ENCODE data around the gene BRIP1. TPM values are rescaled to one million over a fixed set of nuclear protein-coding genes. Genes with fewer than 3 reads are reported as not detected.

The BRIP1 gene
- polyA plus RNA-seq, 1 of the 3 experiments (the other 2 are of a cell fraction) = 2.0 TPM

DNA sequence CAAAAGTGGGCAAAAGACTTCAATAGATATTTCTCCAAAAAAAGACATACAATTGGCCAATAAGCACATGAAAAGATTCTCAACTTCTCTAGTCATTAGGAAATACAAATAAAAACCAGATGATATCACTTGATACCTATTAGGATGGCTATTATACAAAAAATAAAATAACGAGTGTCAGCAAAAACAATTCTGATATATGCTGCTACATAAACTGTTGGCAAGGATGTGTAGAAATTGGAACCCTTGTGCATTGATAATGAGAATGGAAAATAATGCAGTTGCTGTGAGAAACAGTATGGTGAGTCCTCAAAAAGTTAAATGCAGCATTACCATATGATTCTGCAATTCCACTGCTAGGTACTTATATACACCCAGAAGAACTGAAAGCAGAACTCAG is 80.6 kb downstream of the BRIP1 start:
- no peak for DNase-seq
- H3K9me2 ChIP-seq = no peaks in the 10 kb centered on the region
- peaks cover 3 to 19% of the 10 kb centered on the region in 2 experiments for H3K36me3 ChIP-seq (replicated peaks in 1 of 2; ENCODE audit: control insufficient read depth in 1 of 2, insufficient read depth in 2 of 2, low read length in 1 of 2)
- H3F3A ChIP-seq (replicated peaks; ENCODE audit: insufficient read depth) = peaks cover 5% of the 10 kb centered on the region
- TF ChIP-seq EP300 (IDR thresholded peaks at IDR 0.05; ENCODE audit: borderline replicate concordance in 1 of 2, low read depth in 1 of 2, low read length in 1 of 2) (no peak), GABPA (IDR thresholded peaks at IDR 0.05; ENCODE audit: low read depth) (no peak), FOXJ3 (CRISPR knock-in tag; IDR thresholded peaks at IDR 0.05) (no peak), NFIC (IDR thresholded peaks at IDR 0.05; ENCODE audit: borderline replicate concordance) (no peak), JUND (IDR thresholded peaks at IDR 0.05) (no peak), RFX5 (IDR thresholded peaks at IDR 0.05; ENCODE audit: low read length) (no peak), EZH2phosphoT487 (IDR thresholded peaks at IDR 0.05; ENCODE audit: borderline replicate concordance, low read depth) (no peak), RCOR1 (IDR thresholded peaks at IDR 0.05; ENCODE audit: low read length) (no peak), SIN3A (IDR thresholded peaks at IDR 0.05; ENCODE audit: borderline replicate concordance, low read depth, low read length) (no peak), SMC3 (IDR thresholded peaks at IDR 0.05; ENCODE audit: low read depth, low read length) (no peak), TAF1 (IDR thresholded peaks at IDR 0.05; ENCODE audit: borderline replicate concordance, low read depth, low read length) (no peak), POLR2AphosphoS5 (IDR thresholded peaks at IDR 0.05; ENCODE audit: low read depth, low read length) (no peak), YY1 (IDR thresholded peaks at IDR 0.05; ENCODE audit: low read depth) (no peak), ELF1 (IDR thresholded peaks at IDR 0.05) (no peak), GATA2 (CRISPR knock-in tag; IDR thresholded peaks at IDR 0.05) (no peak)
- TF ChIP-seq, protein P1, sequence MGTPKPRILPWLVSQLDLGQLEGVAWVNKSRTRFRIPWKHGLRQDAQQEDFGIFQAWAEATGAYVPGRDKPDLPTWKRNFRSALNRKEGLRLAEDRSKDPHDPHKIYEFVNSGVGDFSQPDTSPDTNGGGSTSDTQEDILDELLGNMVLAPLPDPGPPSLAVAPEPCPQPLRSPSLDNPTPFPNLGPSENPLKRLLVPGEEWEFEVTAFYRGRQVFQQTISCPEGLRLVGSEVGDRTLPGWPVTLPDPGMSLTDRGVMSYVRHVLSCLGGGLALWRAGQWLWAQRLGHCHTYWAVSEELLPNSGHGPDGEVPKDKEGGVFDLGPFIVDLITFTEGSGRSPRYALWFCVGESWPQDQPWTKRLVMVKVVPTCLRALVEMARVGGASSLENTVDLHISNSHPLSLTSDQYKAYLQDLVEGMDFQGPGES (IDR thresholded peaks at IDR 0.05; ENCODE audit: low read depth, low read length) = no peak
- TF ChIP-seq, protein P2, sequence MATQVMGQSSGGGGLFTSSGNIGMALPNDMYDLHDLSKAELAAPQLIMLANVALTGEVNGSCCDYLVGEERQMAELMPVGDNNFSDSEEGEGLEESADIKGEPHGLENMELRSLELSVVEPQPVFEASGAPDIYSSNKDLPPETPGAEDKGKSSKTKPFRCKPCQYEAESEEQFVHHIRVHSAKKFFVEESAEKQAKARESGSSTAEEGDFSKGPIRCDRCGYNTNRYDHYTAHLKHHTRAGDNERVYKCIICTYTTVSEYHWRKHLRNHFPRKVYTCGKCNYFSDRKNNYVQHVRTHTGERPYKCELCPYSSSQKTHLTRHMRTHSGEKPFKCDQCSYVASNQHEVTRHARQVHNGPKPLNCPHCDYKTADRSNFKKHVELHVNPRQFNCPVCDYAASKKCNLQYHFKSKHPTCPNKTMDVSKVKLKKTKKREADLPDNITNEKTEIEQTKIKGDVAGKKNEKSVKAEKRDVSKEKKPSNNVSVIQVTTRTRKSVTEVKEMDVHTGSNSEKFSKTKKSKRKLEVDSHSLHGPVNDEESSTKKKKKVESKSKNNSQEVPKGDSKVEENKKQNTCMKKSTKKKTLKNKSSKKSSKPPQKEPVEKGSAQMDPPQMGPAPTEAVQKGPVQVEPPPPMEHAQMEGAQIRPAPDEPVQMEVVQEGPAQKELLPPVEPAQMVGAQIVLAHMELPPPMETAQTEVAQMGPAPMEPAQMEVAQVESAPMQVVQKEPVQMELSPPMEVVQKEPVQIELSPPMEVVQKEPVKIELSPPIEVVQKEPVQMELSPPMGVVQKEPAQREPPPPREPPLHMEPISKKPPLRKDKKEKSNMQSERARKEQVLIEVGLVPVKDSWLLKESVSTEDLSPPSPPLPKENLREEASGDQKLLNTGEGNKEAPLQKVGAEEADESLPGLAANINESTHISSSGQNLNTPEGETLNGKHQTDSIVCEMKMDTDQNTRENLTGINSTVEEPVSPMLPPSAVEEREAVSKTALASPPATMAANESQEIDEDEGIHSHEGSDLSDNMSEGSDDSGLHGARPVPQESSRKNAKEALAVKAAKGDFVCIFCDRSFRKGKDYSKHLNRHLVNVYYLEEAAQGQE (IDR thresholded peaks at IDR 0.05; ENCODE audit: low read depth, low read length) = no peak
- TF ChIP-seq, protein P3, sequence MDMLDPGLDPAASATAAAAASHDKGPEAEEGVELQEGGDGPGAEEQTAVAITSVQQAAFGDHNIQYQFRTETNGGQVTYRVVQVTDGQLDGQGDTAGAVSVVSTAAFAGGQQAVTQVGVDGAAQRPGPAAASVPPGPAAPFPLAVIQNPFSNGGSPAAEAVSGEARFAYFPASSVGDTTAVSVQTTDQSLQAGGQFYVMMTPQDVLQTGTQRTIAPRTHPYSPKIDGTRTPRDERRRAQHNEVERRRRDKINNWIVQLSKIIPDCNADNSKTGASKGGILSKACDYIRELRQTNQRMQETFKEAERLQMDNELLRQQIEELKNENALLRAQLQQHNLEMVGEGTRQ (IDR thresholded peaks at IDR 0.05; ENCODE audit: borderline replicate concordance, low read depth, low read length) = no peak
- TF ChIP-seq, protein P4, sequence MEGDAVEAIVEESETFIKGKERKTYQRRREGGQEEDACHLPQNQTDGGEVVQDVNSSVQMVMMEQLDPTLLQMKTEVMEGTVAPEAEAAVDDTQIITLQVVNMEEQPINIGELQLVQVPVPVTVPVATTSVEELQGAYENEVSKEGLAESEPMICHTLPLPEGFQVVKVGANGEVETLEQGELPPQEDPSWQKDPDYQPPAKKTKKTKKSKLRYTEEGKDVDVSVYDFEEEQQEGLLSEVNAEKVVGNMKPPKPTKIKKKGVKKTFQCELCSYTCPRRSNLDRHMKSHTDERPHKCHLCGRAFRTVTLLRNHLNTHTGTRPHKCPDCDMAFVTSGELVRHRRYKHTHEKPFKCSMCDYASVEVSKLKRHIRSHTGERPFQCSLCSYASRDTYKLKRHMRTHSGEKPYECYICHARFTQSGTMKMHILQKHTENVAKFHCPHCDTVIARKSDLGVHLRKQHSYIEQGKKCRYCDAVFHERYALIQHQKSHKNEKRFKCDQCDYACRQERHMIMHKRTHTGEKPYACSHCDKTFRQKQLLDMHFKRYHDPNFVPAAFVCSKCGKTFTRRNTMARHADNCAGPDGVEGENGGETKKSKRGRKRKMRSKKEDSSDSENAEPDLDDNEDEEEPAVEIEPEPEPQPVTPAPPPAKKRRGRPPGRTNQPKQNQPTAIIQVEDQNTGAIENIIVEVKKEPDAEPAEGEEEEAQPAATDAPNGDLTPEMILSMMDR (IDR thresholded peaks at IDR 0.05) = no peak
- TF ChIP-seq, protein P5, sequence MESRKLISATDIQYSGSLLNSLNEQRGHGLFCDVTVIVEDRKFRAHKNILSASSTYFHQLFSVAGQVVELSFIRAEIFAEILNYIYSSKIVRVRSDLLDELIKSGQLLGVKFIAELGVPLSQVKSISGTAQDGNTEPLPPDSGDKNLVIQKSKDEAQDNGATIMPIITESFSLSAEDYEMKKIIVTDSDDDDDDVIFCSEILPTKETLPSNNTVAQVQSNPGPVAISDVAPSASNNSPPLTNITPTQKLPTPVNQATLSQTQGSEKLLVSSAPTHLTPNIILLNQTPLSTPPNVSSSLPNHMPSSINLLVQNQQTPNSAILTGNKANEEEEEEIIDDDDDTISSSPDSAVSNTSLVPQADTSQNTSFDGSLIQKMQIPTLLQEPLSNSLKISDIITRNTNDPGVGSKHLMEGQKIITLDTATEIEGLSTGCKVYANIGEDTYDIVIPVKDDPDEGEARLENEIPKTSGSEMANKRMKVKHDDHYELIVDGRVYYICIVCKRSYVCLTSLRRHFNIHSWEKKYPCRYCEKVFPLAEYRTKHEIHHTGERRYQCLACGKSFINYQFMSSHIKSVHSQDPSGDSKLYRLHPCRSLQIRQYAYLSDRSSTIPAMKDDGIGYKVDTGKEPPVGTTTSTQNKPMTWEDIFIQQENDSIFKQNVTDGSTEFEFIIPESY (IDR thresholded peaks at IDR 0.05; ENCODE audit: borderline replicate concordance, low read depth) = no peak
- H3K4me1 ChIP-seq (ENCODE audit: control insufficient read depth in 1 of 2, insufficient read depth in 2 of 2, low read depth in 1 of 2, low read length in 1 of 2) = peaks cover 0 to under 1% of the 10 kb centered on the region in 2 experiments; a peak in 1 of 4 replicates
- H2AFZ ChIP-seq (ENCODE audit: low read depth) = no peak overlapping the region
- no peak overlapping the region for H3K4me3 ChIP-seq (ENCODE audit: low read depth in 2 of 2, low read length in 1 of 2)
- H3K27me3 ChIP-seq (ENCODE audit: insufficient read depth) = no peaks in the 10 kb centered on the region
- no peaks in the 10 kb centered on the region for H4K20me1 ChIP-seq (ENCODE audit: insufficient read depth)
- ChIA-PET POLR2A (no interaction called here), CTCF (interaction anchor here (1.0 kb wide), 1 partner anchor 10 kb away, joined by 5 read pairs; no protein-coding TSS in a partner anchor)
- 96% methylated on average over 1 of the region's 1 CpG for WGBS (ENCODE audit: low lambda C conversion rate)
- H3K79me2 ChIP-seq (ENCODE audit: insufficient read depth) = no peaks in the 10 kb centered on the region
- no peak overlapping the region for H3K27ac ChIP-seq (ENCODE audit: low read depth in 2 of 2, low read length in 1 of 2)
- no peaks in the 10 kb centered on the region for H3K9me3 ChIP-seq
- H3K4me2 ChIP-seq = no peak overlapping the region
- H3K9ac ChIP-seq = no peak overlapping the region

Measured in SK-N-SH (cell line).